Hindlimb muscle (tissue), 1 donor: ENCODE results near the gene DPM3. TPM values are rescaled to one million over a fixed set of nuclear protein-coding genes. Genes with fewer than 3 reads are reported as not detected.
"Not testable (repeated sequence)": the region's sequence is repeated elsewhere in the genome, so short reads cannot be mapped to it uniquely, and the experiment has no call there.

ENCODE experiments used
- DNase-seq: peaks from one replicate; pipeline ENCODE4 v3.0.0-alpha.2; 2013
- polyA plus RNA-seq: library from polyadenylated mRNA; unstranded; fragments of 120-200 nt; gene quantifications from one replicate; pipeline ENCODE4 v1.2.1, GENCODE V29; 2013; ENCODE audit not compliant: insufficient read length

Gene DPM3
- polyA plus RNA-seq, 1 donor, result 25.1 TPM

DNA sequence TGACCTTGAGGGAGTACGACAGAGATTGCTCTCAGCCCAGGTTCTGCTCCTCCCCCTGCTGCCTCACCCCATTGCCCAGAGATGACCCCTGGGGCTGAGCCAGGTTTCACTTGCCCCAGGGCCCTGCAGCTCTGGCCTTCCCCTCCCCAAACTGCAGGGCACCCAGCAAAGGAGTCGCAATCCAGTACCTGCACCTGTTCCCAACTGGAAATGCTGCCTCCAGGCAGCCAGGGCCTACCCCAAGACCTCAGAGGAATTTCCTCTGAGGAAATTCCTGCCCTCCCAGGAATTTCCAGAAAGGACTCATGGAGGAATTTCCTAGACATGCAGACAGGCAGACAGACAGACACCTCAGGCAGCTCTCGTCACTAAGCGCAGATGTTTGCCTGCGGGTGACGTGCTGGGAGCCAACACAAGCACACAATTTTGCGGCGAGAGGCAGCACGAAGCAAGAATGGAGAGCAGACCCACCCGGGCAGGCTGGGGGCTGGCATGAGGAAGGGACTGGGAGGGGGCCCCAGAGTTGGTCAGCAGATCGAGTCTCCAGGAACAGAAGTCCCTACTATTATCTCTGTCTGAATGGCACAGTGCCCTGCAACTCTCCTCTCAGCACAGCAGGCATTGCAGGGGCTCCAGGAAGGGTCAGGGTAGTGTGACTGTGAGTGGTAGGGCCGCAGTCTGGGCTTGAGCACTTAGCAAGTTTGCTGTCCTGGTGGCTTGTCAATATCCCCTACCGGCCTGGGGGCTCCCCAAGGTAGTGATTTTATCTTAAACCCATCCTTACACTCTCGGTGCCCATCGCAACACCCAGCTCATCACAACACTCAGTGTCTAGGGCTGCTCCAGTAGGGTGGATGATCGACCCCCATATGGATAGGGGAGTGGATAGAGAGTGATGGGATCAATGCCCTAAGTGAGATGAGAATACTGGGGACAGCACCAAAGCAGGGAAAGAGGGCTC is 15.5 kb downstream of the DPM3 start:
- DNase-seq, result no peak

DNA sequence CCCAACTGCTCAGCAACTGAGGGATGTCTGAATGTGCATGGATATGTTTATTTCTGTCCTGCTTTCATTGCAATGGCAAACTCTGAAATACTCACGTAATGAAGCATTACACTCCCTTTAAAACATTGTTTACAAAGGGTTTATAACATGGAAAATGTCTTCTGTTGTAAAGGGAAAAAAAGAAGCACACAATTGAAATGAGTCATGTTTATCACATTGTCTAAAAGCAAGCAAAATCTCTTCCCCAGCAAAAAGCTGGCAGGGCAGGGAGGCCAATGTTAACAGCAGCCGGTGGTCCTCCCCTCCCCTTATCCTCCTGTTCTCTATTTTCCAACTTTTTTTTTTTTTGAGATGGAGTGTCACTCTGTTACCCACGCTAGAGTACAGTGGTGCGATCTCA is 16.5 kb downstream of the DPM3 start:
- DNase-seq, result no peak

DNA sequence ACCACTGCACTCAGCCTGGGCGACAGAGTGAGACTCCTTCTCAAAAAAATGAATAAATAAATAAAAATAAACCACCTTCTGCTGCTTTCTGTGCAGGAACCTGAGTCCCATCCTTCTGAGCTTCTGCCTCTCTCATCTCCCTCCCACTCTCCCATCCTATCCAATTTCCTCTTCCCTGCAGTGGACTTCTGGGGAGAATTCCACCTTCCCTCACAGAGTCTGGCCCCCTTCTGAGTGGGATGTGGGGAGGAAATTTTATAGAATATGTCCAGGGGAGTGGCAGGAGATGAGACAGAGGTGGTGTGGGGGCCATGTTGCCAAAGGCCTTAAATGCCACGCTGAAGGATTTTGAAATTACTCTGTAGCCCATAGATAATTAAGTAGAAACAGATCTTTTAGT is 18.0 kb downstream of the DPM3 start:
- DNase-seq, result no peak

DNA sequence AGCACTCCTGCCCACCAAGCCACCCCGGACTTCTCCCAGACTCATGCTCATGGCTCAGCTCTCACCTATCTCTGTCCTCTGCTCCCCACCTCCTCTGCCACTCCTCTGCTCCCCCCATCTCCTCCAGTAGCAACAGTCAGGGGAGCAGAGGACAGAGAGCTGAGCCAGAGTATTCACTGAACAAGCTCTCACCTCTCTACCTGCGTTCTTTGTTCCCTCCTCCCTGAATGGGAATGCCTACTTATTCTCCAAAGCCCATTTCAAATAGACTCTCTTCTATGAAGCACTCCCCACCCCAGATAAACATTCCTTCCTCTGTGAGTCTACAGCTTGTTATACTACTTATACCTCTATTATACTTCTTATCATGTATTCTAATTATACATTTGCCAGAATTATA is 19.1 kb downstream of the DPM3 start:
- DNase-seq, result no peak

DNA sequence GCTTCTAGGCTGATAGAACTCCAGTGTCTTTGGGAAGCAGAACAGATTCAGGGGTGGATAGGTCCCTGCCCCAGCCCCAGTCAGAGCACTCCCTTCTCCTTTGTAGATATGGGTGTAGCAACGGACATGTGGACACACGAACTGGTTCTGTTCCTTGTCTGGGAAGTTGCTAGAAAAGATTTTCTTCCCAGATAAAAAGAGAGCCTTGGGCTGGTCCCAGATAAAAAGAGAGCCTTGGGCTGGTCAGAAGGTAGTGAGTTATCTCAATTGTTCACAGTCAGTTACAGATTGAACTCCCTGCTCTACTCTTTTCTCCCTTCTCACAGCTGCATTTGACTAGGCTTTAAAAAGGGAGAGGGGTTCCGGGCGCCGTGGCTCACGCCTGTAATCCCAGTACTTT is 20.1 kb downstream of the DPM3 start:
- DNase-seq, result no peak

DNA sequence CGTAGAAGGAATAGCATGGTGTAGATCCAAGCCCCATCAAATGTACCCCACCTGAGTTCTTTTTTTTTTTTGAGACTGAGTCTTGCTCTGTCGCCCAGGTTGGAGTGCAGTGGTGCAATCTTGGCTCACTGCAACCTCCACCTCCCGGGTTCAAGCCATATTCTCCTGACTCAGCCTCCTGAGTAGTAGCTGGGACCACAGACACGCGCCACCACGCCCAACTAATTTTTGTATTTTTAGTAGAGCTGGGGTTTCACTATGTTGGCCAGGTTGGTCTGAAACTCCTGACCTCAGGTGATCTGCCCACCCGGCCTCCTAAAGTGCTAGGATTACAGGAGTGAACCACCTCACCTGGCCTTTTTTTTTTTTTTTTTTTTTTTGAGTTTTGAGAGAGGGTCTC is 22.2 kb downstream of the DPM3 start:
- not testable (repeated sequence) for DNase-seq

DNA sequence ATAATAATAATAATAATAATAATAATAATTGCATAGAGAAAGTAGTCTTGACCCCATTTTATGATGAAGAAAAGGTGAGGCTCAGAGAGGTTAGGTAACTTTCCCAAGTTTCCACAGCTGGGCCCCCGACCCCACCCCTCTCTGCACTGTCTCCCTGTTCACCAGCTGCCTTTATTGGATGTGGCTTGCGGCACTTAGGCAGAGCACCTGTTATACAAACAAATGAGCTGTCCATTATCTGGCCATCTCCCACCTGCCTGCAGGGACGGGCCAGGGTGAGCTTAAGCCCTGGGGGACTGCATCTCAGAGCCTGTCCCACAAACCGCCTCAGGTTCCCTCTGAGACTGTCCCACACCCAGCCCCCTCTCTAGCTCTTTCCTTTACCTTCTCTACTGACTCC is 22.7 kb downstream of the DPM3 start:
- DNase-seq, result no peak

DNA sequence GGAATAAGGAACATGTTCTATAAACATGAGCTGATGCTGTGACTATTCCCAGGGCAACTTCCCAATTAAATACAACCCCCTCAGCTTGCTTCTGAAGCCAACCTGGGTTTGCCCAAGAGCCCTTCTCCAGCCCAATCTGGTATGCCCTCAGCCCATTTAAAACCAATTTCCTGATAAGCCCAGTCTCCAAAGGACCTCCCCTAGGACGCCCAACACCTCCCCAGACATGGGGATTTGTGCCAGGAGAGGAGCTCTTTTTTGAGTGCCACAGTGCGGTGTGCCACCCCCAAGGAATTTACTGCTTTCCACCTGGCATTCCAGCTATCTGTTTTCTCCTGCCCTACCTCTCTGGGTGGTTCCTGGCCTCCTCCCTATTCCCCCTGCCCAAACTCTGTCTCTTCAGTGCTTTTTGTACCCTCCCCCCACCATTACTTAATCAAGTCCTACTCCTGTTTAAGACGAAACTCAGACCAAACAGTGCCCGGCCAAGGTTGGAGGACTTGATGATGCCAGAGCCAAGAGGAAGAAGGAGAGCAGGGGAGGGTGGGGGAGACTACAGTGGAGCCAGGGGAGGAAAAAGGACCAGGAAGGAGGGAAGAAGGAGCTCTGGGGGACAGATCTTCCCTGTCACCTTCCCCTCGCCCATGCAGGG is 24.1 kb downstream of the DPM3 start:
- no peak for DNase-seq

DNA sequence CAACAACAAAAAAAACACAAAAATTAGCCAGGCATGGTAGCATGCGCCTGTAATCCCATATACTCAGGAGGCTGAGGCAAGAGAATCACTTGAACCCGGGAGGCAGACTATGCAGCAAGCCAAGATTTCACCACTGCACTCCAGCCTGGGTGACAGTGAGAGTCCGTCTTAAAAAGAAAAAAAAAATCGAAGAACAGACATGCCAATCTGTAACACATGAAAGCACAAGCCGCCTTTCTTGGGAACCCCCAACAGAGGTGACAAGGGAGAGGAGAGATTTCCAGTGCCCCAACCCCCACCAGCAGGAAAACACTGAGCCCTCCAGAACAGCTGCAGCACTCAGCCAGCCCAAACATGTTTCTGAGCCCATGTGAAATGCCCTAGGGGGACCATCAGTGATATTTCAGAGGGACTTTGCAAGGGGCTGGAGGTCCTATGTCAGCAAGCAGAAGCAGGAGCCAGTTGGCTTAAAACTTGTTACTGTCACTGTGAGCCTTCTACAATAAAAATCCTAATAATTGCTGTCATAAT is 26.8 kb downstream of the DPM3 start:
- no peak for DNase-seq

DNA sequence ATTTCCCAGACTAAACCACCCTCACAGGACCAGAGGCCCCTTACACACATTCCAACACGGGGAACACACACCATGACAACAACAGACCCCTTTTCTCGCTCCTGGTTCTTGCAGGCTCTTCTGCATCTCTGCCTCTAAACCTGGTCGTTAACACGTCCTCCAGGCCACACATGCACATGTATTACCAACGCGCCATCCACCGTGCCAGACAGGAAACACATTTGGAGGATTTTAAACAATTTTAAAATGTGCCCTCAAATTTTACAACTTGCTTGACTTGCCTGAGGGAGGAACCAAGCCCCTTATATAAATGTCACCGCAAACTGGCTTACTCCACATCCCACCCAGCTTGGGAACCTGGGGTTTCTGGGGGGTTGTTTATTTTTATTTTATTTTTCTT is 29.5 kb downstream of the DPM3 start:
- no peak for DNase-seq

DNA sequence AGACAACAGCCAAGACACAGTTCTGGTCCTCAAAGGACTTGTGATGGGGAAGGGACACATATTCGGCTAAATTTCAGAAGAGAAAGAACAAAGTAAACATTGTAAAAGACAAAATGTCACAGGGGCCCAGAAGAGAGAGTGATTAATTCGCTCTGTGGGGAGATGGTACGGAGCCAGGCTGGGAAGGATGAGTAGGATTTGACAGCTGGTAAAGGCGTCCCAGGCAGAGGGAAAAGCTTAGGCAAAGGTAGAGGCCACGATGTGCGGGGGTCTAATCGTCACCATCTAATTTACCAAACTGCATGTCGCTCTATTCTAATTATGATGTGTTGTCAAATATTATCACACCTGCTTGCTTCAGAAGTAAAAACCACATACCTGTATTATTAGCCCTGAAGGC is 29.9 kb downstream of the DPM3 start:
- DNase-seq, result no peak

DNA sequence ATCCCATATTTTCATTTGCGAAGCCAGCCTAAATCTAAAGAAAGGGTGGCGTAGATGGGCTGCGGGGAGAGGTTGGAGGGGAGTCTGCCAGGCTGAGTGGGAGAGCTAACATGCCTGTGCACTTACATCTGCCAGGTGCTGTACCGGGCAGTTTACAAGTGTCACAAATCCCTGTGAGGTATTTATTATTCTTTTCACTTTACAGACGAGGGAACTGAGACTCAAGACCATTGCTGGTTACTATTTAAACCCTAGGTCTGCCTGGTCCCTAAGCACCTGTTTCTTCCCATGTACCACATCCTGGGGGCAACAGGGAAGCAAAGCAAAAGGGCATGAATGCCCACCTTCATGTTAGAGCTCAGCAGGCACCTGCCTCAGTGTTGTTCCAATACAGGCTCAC is 32.0 kb downstream of the DPM3 start:
- no peak for DNase-seq

DNA sequence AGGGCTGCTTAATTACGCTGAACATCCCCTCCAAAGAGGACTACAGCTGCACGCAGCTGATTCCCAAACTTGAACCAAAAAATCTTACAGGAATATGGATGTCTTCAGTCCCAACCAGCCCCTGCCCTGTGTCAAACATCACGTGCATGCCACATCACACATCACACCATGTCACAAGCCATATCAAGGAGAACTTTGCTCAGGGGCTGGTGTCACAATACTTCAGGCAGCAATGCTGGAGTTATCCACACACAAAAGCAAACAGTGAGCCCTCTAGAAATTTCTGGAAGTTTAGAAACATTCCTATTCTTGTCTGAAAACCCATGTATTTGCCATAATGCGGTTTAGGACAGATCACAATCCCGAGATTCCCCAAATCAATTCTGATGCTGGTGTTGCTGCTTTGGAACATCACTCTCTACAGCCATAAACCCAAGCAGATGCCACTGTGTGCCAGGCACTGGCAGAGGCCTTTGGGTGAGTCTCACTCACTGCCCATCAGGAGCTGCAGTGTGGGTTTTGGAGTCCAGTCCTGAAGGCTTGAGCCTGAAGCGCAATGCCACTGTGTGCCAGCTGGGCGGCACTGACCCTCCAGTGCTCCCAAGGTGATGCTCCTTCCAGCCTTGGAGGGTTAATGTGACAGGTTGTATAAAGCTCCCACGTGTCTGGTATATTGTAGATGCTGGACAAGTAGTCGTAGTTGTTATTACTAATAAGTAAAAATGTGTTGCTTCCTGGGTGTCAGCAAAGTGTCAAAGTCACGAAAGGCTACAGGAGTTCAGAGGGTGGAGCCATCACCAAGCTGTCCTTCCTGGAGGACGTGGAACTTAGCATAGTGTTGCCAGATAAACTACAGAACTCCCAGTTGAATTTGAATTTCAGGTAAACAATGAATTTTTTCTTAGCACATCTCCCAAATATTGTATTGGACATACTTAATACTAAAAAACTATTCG is 32.7 kb downstream of the DPM3 start:
- DNase-seq, result no peak

DNA sequence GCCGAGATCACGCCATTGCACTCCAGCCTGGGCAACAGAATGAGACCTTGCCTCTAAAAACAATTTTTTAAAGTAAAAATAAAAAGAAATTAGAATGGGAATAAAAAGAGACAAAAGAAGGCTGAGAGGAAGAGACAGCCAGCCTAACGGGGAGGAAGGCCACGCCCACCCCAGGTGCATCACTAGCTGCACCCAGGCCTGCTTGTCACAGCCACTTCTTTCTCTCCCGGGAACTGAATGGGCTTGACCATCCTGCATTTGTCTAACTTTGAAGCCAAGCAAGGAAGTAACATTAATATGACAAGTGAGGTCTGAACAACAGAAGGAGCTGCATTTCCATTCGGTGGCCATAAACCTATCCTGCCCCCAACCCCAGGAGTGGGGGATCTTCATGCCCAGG is 33.5 kb downstream of the DPM3 start:
- DNase-seq, result no peak

DNA sequence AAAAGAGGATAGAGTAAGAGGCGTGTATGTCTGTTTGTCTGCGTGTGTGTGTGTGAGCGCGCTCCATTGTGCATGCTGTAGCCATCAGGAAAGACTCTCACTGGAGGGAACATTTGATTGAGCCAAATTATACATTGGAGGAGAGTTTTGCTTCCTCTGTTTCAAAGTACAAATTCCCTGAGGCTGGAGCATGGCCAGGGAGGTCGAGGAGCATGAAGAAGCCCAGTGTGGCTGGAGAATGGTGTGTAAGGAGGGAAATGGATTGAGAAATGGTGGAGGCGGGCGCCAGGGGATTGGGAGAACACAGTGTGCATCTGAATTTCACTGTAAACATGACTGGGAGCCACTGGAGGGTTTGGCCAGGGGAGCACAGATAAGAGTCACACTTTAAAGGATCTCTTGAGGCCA is 34.7 kb downstream of the DPM3 start:
- no peak for DNase-seq

DNA sequence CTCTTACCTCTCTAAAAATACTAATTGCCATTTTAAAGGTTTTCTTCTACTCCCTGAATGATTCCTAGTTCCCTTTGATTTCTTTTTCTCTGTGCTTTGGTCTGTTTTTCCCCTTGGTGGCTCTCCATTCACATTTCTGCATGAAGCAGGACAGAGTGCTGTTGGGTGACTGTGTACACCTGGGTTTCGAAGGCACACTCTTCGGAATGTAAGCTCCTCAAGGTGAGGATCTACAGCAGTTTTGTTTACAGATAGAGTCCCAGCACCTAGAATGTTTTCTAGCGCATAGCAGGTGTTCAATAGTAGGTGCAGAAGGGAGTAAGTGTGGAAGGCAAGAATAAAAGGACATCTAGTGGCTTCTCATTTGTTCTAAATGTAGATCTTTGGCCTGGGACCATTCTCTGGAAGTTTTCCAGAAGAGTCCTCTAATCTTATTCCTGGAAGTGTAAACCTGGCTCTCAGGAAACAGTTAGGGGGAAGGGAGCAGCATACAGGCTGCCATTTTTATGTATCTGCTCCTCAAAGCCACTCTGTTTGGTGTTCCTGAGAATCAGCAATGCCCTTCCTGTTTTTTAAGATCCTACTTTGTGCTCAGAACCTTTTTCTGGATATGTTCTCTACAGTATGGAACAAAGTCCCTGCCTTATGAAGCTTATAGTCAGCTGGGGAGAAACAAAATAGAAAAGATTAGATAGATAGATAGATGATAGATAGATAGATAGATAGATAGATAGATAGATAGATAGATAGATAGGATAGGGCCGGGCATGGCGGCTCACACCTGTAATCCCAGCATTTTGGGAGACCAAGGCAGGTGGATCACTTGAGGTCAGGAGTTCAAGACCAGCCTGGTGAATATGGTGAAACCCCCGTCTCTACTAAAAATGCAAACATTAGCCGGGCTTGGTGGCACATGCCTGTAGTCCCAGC is 35.5 kb downstream of the DPM3 start:
- no peak for DNase-seq

DNA sequence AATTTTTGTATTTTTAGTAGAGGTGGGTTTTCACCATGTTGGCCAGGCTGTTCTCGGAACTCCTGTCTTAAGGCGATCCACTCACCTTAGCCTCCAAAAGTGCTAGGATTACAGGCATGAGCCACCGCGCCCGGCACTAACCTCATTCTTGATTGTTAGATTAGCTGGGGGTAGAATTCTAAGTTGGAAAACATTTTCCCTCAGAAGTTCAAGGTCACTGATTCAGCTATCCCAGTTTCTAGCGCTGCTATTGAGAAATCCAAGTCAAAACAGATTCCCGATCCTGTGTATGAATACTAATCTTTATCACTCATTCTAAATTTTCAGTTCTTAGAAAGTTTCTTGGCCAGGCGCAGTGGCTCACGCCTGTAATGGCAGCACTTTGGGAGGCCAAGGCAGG is 37.0 kb downstream of the DPM3 start:
- DNase-seq, result no peak

DNA sequence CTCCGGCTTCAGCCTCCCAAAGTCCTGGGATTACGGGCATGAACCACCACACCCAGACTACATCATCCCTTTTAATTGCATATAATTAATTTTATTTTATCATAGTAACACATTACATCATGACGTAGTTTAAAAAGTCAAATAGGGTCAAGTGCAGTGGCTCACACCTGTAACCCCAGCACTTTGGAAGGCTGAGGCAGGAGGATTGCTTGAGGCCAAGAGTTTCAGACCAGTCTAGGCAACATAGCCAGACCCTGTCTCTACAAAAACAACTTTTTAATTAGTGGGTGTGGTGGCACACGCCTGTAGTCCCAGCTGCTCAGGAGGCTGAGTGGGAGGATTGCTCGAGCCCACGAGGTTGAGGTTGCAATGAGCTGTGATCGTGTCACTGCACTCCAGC is 41.0 kb downstream of the DPM3 start:
- DNase-seq, result no peak

DNA sequence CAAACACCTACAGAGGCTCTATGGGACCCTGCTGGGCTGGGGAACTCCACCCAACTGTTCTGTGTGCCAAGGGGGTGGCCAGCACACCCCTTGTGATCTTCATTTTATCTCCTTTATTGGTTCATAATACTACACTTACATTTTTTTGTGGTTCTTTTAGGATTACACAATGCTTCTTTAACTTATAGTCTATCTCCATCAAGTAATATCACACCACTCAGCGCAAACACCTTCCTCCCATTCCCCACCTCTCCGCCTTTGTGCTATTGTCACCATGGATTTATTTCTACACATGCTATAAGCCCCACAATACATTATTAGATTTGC is 45.7 kb downstream of the DPM3 start:
- no peak for DNase-seq

DNA sequence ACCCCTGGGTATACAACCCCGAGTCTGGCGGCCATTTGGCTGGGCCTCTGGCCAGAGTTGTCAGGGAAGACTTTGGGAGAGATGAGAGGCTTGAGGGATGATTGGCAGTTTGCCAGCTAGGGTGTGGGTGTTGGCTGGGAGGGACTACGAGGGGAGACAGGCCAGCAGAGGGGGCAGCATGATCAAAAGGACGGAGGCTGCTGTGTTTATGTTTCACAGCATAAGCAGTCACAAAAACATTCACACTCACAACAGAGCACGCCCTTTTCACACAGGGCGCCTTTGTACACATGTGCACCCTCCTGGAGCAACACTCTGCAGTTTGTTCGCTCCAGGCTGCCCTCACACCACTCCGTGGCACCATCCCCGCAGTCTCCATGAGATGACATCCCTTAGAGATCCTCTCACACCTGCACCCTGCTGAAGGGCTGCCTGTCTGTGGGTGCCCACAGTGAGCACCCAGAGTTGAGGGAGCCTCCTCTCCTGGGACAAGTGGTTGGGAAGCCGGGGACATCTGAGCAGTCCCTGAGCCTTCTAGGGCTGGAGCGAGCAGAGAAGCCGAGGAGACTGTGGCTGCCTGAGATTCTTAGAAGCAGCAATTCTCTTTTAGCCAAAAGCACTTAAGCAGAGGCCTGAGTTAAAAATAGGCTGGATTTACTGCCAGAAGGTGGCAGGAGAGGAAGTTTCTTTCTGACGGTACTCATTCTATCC is 46.3 kb downstream of the DPM3 start:
- DNase-seq, result no peak

DNA sequence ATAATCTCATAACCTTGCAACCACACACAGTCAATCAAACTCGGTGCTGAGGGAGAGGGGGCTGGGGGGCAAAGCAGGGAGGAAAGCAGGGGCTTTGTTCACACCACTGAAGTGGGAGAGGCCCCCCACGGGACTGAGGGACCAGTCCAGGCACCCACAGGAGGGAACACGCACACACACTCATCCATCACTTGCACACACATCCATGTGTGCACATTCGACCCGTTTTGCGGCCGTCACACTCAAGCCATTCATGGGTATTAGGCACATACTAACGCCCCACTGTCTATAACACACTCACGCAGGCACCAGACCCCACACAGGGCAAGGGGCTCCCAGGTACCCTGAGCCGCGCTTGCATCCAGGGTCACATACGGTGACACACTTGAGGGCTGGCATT is 47.7 kb downstream of the DPM3 start:
- DNase-seq, result no peak
